ENCODE results near the gene EPAS1. TPM values are rescaled to one million over a fixed set of nuclear protein-coding genes. Genes with fewer than 3 reads are reported as not detected.

Gene EPAS1
- polyA plus RNA-seq, 2 of the 4 experiments (the other 2 are of a cell fraction), result 128 to 143 TPM

- no peak overlapping the region for H3K4me2 ChIP-seq
- H3K9me3 ChIP-seq, result no peaks in the 10 kb centered on the region
- ChIA-PET CTCF (interaction anchor here (0.8 to 1.4 kb wide), 5 partner anchors 7 to 162 kb away, joined by 3 to 5 read pairs (median 3); no protein-coding TSS in a partner anchor), POLR2A (no interaction called here)
- no peak overlapping the region for H3K4me3 ChIP-seq
- 86% methylated on average over 12 of the region's 12 CpGs for WGBS (ENCODE audit: missing lambda C conversion rate)
- no peak for FAIRE-seq
- TF ChIP-seq BCL3 (IDR thresholded peaks at IDR 0.05) (no peak), MYC (IDR thresholded peaks at IDR 0.05; ENCODE audit: borderline replicate concordance, low read length) (no peak), MAZ (IDR thresholded peaks at IDR 0.05; ENCODE audit: borderline replicate concordance, low read depth, low read length) (no peak), RCOR1 (IDR thresholded peaks at IDR 0.05; ENCODE audit: low read depth, low read length) (no peak), SMC3 (IDR thresholded peaks at IDR 0.05) (no peak), EHF (CRISPR knock-in tag; IDR thresholded peaks at IDR 0.05) (no peak), CTCF (IDR thresholded peaks at IDR 0.05) (no peak), HOXA7 (CRISPR knock-in tag; IDR thresholded peaks at IDR 0.05) (no peak), FOSL2 (IDR thresholded peaks at IDR 0.05) (no peak), FOSL2 (CRISPR knock-in tag; IDR thresholded peaks at IDR 0.05) (no peak), TFCP2L1 (CRISPR knock-in tag; IDR thresholded peaks at IDR 0.05) (no peak), MAFK (IDR thresholded peaks at IDR 0.05; ENCODE audit: partially characterized antibody) (no peak), ATOH8 (CRISPR knock-in tag; IDR thresholded peaks at IDR 0.05; ENCODE audit: low read depth) (no peak), EHMT2 (IDR thresholded peaks at IDR 0.05; ENCODE audit: low read depth) (no peak), FOXS1 (CRISPR knock-in tag; IDR thresholded peaks at IDR 0.05) (no peak), JUN (IDR thresholded peaks at IDR 0.05) (no peak), CBX2 (IDR thresholded peaks at IDR 0.05; ENCODE audit: borderline replicate concordance, low read depth) (no peak), HES2 (IDR thresholded peaks at IDR 0.05) (no peak), REST (IDR thresholded peaks at IDR 0.05) (no peak), ZNF302 (CRISPR knock-in tag; IDR thresholded peaks at IDR 0.05) (no peak), HMGXB4 (CRISPR knock-in tag; IDR thresholded peaks at IDR 0.05; ENCODE audit: borderline replicate concordance) (no peak)
- DNase-seq (ENCODE audit: low read depth in 1 of 2, low spot score in 1 of 2), result no peak
- peak; percentile 8 to 10; a peak in 3 of 6 replicates for ATAC-seq
- peak overlapping the region in 1 of 2 experiments; percentile 24; a peak in 2 of 6 replicates for H3K27ac ChIP-seq
- H3K4me1 ChIP-seq, result peaks cover 3% of the 10 kb centered on the region; the same call in 1 of the 3 replicates
These were observed 96.2 kb downstream of the EPAS1 start for GRCh38 chr2:46393347-46393820.
